HL-60 (cell line): ENCODE data around the gene RGS6.

ENCODE experiments used
- DNase-seq, 2 experiments: peaks; one replicate each; pipeline ENCODE4 v3.0.0-alpha.2; 2010 to 2020; ENCODE audit warnings: low read depth in 1 of 2, low spot score in 1 of 2
- H3K27ac ChIP-seq: fragments of 250-450 bp; sonication (Bioruptor Pico); replicated peaks from 2 replicates; pipeline ENCODE4 v1.5.1; 2020; ENCODE audit warnings: mild to moderate bottlenecking, moderate library complexity
- H3K27me3 ChIP-seq: fragments of 250-450 bp; sonication (Bioruptor Pico); 2 replicates; pipeline ENCODE4 v1.5.1; 2021; ENCODE audit warnings: mild to moderate bottlenecking, moderate library complexity; ENCODE audit not compliant: insufficient read depth, poor library complexity, severe bottlenecking
- H3K4me3 ChIP-seq: replicated peaks from 2 replicates; pipeline ENCODE4 v1.5.1; 2011; ENCODE audit warnings: mild to moderate bottlenecking, control low read depth, low read length; ENCODE audit not compliant: insufficient read depth
- GABPA ChIP-seq: IDR thresholded peaks from 2 replicates; pipeline ENCODE4 v1.6.1; 2012; ENCODE audit warnings: low read depth
- POLR2AphosphoS5 ChIP-seq: IDR thresholded peaks from 2 replicates; pipeline ENCODE4 v1.6.1; 2012; ENCODE audit warnings: low read depth
- REST ChIP-seq: IDR thresholded peaks from 2 replicates; pipeline ENCODE4 v1.6.1; 2012; ENCODE audit warnings: low read depth; ENCODE audit not compliant: insufficient replicate concordance
- SPI1 ChIP-seq: IDR thresholded peaks from 2 replicates; pipeline ENCODE4 v1.6.1; 2012; ENCODE audit warnings: low read depth, mild to moderate bottlenecking, borderline replicate concordance
- TF ChIP-seq, protein P1 (sequence below): IDR thresholded peaks from one replicate; pipeline ENCODE4 v1.5.1; 2011; ENCODE audit warnings: low read length, control low read depth, inconsistent platforms; ENCODE audit not compliant: insufficient read depth

RGS6 gene

DNA sequence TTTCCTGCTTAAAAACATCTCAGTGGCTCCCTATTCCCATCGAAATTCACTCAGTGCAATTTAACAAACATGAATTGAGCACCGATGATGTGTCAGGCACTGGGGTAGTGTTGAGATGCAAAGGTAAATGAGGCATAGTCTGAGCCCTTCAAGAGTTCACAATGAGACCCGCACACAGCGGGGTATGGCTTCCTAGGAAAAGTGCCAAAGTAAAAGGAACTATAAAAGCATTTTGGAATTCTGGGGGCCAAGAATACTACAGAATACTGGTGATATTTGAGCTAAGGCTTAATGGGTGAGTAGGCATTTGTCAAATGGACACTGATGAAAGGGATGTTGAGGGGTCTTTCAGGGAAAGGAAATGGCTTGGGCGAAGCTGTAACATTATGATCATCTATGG lies 646.3 kb downstream of the RGS6 start:
- no peak overlapping the region for H3K27ac ChIP-seq
- TF ChIP-seq POLR2AphosphoS5 (no peak), GABPA (no peak), REST (no peak), SPI1 (no peak)
- TF ChIP-seq, protein P1, sequence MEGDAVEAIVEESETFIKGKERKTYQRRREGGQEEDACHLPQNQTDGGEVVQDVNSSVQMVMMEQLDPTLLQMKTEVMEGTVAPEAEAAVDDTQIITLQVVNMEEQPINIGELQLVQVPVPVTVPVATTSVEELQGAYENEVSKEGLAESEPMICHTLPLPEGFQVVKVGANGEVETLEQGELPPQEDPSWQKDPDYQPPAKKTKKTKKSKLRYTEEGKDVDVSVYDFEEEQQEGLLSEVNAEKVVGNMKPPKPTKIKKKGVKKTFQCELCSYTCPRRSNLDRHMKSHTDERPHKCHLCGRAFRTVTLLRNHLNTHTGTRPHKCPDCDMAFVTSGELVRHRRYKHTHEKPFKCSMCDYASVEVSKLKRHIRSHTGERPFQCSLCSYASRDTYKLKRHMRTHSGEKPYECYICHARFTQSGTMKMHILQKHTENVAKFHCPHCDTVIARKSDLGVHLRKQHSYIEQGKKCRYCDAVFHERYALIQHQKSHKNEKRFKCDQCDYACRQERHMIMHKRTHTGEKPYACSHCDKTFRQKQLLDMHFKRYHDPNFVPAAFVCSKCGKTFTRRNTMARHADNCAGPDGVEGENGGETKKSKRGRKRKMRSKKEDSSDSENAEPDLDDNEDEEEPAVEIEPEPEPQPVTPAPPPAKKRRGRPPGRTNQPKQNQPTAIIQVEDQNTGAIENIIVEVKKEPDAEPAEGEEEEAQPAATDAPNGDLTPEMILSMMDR, result no peak
- no peaks in the 10 kb centered on the region for H3K27me3 ChIP-seq
- no peak overlapping the region for H3K4me3 ChIP-seq
- DNase-seq, result no peak

GRCh38 chr14:72582582-72582981 lies 650.4 kb downstream of the RGS6 start:
- TF ChIP-seq SPI1 (no peak), POLR2AphosphoS5 (no peak), REST (no peak), GABPA (no peak)
- TF ChIP-seq, protein P1, result no peak
- Histone ChIP-seq H3K4me3 (no peak overlapping the region), H3K27ac (no peak overlapping the region), H3K27me3 (no peaks in the 10 kb centered on the region)
- no peak for DNase-seq

DNA sequence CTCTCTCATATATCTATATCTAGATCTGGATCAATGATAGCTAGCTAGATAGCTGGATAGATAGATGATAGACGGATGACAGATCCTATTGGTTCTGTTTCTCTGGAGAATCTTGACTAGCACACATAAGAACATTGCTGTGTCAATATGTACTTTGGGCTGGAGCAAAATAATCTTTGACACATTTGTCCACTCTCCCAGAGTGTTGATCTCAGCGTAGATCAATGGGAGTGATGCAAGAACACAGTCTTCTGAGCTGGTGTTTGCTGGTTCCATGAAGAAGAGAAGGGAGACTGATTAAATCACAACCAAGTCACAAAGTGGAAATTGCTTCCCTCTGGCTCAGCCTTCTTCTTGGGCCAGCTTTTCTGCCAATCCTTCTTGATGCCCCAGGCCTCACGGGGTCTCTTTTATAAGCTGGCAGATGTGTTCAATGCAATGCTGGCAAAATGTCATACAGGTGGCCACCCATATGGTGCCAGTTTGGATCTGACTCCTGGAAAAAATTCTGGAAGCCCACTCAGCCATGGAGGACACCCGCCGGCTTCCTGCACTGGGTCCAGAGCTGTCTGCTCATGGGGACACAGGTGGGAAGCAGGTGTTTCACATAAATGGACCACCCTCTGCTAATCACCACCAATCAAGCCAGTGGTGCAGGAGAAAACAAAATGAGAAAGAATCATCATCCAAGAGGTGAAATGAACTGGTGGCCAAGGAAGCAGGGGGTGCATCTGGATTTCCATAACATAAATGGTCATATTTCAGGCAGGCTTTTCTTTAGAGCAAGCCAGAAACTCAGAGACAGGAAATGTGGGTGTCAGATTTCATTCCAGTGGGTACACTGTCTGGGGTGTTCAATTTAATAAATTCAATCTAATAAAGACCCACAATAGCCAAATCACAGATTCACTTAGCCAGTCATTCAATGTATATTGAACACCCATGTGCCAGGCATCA lies 651.4 kb downstream of the RGS6 start:
- H3K27ac ChIP-seq, result no peak overlapping the region
- no peak overlapping the region for H3K4me3 ChIP-seq
- DNase-seq, result no peak
- TF ChIP-seq POLR2AphosphoS5, result no peak
- TF ChIP-seq REST, result no peak
- TF ChIP-seq GABPA, result no peak
- TF ChIP-seq, protein P1, result no peak
- TF ChIP-seq SPI1, result no peak
- no peaks in the 10 kb centered on the region for H3K27me3 ChIP-seq
